Left kidney (tissue), 2 donors: ENCODE measurements around the gene OSM. TPM values are rescaled to one million over a fixed set of nuclear protein-coding genes. Genes with fewer than 3 reads are reported as not detected.
"Not testable (repeated sequence)": the region's sequence is repeated elsewhere in the genome, so short reads cannot be mapped to it uniquely, and the experiment has no call there.

Source experiments
- DNase-seq: peaks from one replicate; pipeline ENCODE4 v3.0.0-alpha.2; 2013
- polyA plus RNA-seq: library from polyadenylated mRNA; unstranded; fragments of 120-200 nt; gene quantifications from one replicate; pipeline ENCODE4 v1.2.1, GENCODE V29; 2013; ENCODE audit not compliant: insufficient read length

The OSM gene
- polyA plus RNA-seq, 1 donor = not detected

DNA sequence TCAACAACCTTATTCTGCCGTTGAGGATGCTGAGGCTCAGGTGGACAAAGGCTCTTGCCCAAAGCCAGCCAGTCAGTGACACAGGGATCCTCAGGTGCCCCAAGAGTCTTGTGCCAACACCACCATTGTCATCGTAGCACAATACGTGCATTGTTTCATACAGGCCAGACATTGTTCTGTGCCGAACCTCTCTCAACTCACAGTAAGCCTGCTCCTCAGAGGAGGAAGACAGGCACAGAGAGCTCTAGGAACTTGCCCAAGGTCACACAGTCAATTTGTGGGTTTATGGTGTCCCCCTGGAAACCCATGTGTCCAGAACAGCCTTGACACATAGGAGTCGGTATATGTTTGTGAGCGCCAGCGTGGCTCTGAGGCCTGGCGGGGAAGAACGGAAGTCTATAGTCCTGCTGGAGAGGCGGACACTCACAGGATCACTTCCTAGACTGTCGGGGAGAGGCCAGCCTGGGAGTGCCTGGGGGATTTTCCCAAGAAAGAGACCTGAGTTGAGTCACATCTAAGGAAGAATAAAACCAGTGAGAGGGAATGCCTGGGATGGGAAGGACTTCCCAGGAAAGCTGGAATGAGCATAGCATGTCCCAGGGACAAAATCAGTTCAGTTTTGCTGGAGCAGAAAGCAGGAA is 40.3 kb downstream of the OSM start:
- no peak for DNase-seq

DNA sequence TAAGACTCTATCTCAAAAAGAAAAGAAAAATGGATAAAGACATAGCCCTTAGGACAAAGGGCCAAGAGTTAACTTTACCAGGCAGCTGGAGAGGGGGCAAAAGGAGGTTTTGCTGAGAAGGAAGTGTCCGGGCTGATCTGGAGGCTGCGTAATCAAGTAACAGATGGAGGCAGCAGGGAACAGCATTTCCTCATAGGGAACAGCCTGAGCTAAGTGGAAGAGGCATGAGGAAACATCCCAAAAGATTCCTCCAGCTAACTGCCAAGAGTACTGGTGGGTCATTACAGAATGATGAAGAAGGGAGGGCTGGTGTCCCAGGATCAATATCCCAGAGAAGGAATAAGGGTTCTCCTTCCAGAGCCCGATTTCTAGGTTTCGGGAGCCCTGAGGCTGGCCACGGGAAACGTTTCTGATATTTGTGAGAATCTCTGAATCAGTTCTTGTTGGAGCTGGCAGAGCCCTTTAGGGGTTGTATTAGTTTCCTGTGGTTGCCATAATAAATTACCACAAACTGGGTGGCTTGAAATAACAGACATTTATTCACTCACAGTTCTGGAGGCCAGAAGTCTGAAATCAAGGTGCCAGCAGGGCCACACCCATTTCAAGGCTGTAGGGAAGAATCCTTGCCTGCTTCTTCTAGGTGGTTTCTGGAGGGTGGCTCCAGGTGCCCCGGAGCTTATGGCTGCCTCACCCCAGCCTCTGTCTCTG is 41.3 kb downstream of the OSM start:
- no peak for DNase-seq

DNA sequence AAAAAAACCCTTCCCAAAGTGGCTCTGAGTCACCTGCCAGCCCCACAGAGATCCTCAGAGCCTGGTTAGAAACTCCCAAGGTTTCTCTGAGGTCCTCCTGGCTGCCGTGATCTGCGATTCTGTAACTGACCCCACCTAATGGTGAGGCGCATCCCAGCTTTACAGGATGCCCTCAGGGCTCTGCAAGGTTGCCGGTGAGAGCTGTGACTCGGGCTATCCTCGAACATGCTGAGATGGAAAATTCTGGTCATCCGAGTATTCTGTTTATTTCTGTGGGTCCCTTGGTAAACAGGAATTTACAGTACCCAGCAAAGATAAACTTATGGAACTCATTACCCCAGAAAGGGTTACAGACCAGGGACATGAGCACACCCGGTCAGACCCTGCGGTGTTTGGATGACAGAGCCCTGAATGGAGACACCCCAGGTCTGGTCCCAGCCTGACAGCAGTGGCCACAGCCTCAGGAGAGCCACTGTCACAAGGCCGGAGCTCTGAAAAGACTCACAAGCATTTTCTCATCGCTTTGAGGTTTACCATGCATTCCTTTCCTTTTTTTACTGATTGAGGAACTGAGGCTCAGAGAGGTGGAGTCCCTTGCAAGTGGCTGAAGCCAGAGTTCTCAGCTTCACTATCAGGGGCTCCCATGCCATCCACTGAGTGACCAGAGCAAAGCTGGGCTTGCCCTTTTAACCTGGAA is 42.3 kb downstream of the OSM start:
- DNase-seq = no peak

DNA sequence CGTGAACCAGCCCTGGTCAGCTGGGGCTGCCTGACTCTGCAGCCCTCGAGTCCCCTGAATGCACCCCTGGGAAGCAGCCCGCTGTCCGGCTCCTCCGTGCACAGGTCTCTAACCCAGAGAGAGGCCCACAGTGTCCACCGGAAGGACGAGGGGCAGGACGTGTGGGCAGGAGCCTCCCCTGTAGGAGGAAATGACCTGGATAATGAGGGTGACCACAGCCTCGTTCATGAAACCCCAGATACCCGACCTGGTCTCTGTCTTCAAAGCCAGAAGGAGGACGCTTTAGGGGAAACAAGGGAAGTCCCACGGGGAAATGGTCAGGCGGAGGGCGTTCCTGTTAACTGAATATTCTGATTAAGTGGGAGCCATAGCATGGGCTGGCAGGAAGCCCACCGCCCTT is 43.3 kb downstream of the OSM start:
- DNase-seq = no peak

DNA sequence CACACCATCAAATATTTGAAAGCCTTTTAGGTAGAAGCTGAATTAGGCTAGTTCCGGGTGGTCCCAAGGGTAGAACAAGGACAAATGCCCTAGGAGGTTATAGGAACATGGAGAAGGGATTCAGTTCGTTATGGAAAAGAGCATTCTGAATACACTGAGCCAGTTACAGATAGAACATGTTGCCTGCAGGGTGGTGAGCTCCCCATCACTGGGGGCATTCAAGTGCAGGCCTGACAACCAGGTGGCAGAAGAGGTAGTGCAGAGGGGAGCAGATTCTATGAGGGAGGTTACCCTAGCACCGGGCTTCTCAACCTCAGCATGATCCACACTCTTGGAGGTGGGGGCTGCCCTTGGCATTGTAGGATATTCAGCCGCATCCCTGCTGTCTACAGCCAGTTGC is 44.3 kb downstream of the OSM start:
- DNase-seq = no peak

DNA sequence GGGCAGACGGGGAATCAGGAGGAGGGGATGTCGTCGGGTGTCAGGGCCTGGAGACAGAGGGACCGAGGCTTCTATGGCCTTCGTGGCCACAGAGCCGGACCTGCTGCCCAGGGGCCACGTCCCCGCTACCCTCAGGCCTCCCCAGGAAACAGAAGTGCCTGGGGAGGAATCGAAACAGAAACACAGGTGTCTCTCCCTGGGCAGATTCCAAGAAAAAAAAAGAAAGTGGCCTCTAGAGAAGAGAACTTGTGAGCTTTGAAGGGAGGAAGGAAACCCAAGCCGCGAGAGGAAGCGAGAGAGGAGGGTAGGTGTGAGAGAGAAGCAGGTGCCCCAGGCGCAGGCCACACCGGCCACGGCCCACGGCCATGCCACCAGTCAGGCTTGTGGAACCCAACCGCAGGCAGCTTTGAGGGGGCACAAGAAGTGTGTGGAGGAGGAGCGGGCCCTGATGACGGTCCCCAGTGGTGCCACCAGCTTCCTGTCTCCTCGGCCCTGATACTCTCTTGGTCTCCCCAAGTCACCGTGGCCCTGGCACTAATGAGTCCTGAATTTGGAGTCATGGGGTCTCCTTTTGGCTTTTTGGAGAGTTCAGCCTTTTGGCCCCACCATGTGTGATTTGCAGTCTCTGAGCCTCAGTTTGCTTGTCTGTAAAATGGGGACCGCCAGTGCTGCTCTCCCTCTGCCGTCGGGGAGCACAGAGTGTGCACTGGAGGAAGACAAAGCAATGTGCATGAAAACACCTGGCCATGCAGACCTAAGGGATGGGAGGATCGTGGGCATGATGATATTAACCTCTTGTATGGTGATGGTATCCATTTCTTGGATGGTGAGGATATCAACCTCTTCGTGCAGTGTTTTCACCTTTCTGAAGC is 45.3 kb downstream of the OSM start:
- DNase-seq = no peak

DNA sequence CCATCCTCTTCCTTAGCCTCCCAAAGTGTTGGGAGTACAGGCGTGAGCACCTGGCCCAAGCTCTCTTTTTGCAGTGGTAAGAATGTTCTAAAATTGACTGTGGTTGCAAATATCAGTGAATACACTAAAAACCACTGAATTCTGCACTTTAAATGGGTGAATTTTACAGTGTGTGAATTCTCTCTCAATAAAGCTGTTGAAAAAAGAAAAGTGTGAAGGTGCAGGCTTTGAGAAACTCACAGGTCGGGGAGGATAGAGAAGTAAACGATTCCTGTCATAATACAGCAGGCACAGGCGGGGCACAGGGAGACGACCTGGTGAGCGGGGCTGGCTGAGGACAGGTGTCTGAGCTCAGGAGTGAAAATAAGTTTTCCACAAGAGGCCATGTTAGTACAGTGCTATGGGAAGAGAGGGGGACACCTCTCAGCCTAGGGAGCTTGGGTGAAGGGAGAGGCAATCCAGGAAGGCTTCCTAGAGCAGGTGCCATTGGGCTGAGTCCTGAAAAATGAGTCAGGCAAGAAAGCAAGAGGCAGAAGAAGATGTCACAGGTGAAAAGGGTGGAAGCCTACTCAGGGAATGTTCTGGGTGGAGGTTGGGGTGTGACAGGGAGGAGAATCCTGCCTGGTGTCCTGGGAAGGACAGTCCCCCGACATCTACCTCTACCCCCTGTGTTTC is 46.2 kb downstream of the OSM start:
- DNase-seq = no peak

DNA sequence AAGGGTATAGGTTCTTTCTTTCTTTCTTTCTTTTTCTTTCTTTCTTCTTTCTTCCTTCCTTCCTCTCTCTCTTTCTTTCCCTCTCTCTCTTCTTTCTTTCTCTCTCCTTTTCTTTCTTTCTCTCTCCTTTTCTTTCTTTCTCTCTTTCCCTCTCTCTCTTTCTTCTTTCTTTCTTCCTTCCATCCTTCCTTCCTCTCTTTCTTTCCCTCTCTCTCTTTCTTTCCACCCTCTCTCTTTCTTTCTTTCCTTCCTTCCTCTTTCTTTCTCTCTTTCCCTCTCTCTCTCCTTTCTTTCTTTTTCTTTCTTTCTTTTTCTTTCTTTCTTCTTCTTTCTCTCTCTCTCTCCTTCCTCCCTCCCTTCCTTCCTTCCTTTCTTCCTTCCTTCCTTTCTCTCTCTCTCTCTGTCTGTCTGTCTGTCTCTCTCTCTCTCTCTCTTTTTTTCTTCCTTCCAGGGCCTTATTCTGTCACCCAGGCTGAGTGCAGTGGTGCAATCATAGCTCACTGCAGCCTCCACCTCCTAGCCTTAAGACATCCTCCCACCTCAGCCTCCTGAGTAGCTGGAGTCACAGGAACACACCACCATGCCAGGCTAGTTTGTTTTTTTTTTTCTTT is 46.9 kb downstream of the OSM start:
- no peak for DNase-seq

DNA sequence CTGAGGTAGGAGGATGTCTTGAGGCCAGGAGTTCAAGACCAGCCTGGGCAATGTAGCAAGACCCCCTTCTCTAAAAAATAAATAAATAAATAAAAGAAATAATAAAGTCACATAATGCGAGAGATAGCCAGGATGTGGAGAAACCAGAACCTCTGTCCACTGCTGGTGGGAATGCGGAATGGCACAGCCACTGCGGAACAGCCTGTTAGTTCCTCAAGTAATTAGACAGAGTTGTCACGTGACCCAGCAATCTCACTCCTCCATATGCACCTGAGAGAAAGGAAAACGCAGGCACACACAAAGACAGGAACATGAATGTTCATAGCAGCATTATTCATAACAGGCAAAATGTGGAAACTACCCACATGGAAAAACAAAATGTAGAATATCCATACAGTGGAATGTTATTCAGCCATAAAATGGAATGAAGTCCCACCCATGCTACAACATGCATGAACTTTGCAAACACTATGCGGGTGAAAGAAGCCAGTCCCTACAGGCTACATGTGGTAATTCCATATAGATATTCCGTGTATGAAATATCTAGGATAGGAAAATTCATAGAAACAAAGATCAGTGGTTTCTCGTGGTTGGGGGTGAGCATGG is 47.5 kb downstream of the OSM start:
- no peak for DNase-seq

DNA sequence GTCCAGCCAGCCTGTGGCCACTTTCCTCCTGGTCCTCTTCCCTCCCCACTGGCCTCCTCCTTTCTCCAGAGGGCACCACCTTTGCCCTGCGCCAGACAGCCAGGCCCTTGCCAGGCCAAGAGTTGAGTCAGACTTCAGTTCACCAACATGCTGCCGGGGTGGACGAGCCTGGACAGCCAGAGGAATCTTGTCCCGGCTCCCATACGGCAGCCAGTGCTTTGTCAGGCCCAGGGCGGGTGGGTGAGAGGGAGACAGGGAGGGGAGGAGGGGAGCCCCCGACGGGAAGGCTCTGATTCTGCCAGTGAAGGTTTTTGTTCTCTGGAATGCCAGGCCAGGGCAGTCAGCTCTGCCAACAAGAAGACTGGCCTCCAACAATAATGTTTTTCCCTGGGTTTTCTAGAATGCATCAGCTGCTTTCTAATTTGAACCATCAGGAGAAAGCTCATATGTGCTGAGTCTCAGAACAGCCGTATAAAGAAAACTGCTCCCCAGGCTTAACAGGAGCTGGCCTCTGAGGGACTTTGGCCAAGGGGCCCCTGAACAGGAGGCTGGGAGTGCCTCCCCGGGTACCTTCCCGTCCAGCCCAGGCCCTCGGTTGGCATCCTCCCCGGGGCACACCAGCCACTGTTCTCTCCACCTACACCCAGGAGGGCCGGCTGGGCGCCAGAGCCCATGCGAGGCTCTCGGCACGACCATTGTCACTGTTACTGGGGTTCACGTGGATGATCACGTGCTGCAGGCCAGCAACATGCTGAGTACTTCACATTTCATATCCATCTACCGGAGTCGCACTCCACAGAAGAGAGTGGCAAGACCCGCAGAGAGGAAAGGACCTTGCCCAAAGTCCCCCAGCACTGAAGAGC is 48.7 kb downstream of the OSM start:
- DNase-seq = no peak

DNA sequence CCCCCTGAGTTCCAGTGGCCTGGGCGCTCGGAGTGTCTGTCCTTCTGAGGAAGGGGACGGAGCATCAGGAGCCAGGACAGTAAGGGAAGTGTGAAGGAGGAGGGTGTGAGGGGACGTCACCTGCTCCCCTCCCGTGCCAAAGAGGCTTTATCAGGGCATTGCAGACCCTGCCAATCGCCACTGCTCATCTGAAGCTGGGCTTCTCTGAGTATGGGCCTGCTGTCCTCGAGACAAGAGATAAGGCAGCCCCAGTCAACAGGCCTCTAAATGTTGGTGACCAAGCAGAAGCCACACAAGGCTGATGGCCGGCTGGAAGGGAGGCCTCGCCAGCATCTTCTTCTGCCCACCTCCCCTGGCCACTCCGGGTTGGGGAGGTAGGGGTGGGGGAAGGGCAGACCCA is 49.9 kb downstream of the OSM start:
- DNase-seq = no peak

DNA sequence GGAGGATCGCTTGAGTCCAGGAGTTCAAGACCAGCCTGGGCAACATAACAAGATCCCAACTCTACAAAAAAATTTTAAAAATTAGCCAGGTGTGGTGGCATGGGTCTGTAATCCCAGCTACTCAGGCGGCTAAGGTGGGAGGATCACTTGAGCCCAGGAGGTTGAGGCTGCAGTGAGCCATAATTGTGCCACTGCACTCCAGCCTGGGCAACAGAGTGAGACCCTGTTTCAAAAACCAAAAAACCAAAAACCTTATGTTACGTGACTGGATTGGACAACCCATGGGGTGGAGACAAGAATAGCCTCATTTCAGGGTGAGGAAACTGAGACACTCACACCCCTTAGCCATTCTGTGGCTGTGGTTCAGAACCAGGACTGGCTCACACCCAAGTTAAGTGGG is 50.4 kb downstream of the OSM start:
- DNase-seq = not testable (repeated sequence)

DNA sequence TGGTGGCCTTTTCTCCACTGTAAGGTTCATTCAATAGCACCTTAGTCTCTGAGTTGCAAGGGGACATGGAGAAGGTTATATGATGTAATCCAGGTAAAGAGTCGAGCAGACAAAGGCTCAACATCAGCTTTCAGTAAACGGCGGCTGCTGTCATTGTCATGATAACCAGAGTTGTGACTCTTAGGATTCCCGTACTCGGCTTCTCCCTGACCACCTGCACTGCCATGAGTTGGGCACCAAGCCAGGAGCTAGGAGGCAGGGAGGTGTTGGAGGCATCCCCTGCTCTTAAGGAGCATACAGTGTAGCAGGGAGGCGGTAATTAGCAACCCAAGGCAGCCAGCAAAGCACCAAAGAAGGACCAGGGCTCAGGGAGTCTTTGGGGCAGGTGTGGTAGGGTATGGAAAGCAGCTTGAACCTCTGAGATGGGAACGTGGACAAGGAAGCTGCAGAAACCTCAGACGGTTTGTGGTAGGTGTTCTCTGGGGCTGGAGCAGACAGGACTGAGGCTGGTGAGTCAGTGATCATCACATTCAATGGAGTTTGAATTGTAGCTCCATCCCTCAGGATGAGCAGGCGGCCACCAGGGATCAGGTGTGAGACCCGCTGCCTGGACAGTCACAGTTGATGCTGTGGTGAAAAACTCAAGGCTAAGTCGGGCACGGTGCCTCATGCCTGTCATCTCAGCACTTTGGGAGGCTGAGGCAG is 51.8 kb downstream of the OSM start:
- no peak for DNase-seq

DNA sequence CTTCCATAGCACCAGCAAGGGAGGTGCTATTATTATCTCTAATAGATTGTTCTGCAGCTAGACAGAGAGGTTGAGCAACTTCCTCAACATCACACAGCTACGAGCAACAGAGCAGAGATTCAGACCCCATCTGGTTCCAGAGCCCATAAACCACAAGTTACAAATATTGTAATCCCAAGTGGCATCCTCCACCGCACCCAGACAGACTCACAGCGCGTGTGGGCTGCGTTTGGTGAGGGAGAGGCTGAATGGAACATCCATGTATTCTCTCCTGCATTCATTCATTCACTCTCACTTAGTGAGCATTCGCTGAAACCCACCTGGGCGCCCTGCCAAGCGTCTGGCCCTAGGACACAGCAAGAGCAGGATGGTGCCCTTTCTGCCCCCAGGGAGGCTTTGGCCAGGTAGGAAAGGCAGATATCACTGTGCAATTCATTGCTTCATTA is 53.6 kb downstream of the OSM start:
- no peak for DNase-seq

Other genes with a start within 250 kb of the OSM start
- not detected for gene HORMAD2, start 186.4 kb downstream of the OSM start, polyA plus RNA-seq
- 1.6 TPM for gene LIF, start 20.1 kb downstream of the OSM start, polyA plus RNA-seq
- 8.3 TPM for gene CASTOR1, start 22.7 kb upstream of the OSM start, polyA plus RNA-seq
- gene TBC1D10A, start 60.1 kb upstream of the OSM start, polyA plus RNA-seq = 12.9 TPM
- 134 TPM for gene SF3A1, start 90.0 kb upstream of the OSM start, polyA plus RNA-seq
- gene CCDC157, start 90.2 kb upstream of the OSM start, polyA plus RNA-seq = 5.5 TPM
- 22.2 TPM for gene RNF215, start 120.6 kb upstream of the OSM start, polyA plus RNA-seq
- gene SEC14L2, start 130.2 kb upstream of the OSM start, polyA plus RNA-seq = 7.0 TPM
- 7.8 TPM for gene MTFP1, start 158.9 kb upstream of the OSM start, polyA plus RNA-seq
- gene SEC14L3, start 205.2 kb upstream of the OSM start, polyA plus RNA-seq = not detected
- 1.1 TPM for gene SEC14L4, start 238.8 kb upstream of the OSM start, polyA plus RNA-seq